ENCODE measurements around the gene KCNE4.

DNA sequence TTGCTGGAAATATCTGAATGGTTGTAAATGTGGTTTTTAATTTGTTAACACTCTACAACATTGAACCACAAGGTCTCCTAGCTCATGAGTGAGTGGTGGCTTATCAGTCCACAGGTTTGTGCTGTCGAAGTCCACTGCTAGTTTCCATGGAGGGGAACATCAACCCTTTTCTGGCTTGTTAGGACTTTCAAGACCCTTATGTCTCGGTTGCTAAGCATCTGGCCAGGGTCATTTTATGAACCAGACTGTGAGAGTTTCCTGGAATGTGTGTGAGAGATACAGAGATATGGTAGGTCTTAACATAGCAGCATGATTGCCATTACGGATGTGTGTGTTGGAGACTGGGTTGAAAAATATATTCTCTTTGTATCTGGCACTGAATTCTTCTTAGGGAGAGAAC is 36.9 kb downstream of the KCNE4 start:
- TF ChIP-seq, protein P1, sequence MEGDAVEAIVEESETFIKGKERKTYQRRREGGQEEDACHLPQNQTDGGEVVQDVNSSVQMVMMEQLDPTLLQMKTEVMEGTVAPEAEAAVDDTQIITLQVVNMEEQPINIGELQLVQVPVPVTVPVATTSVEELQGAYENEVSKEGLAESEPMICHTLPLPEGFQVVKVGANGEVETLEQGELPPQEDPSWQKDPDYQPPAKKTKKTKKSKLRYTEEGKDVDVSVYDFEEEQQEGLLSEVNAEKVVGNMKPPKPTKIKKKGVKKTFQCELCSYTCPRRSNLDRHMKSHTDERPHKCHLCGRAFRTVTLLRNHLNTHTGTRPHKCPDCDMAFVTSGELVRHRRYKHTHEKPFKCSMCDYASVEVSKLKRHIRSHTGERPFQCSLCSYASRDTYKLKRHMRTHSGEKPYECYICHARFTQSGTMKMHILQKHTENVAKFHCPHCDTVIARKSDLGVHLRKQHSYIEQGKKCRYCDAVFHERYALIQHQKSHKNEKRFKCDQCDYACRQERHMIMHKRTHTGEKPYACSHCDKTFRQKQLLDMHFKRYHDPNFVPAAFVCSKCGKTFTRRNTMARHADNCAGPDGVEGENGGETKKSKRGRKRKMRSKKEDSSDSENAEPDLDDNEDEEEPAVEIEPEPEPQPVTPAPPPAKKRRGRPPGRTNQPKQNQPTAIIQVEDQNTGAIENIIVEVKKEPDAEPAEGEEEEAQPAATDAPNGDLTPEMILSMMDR (IDR thresholded peaks at IDR 0.05; ENCODE audit: insufficient read depth, low read depth, low read length) = no peak
- TF ChIP-seq EZH2 (IDR thresholded peaks at IDR 0.05; ENCODE audit: insufficient read depth, low read length) = no peak
